ENCODE measurements around the gene NMUR2. TPM values are rescaled to one million over a fixed set of nuclear protein-coding genes. Genes with fewer than 3 reads are reported as not detected.

Gene NMUR2
- total RNA-seq, 1 donor from 2014 or later, result 2.1 TPM

- no peaks in the 10 kb centered on the region for H3K36me3 ChIP-seq
- no peak for TF ChIP-seq CTCF (IDR thresholded peaks at IDR 0.05)
- ATAC-seq (no peak), DNase-seq (no peak)
- no peaks in the 10 kb centered on the region for H3K4me1 ChIP-seq
- H3K9me3 ChIP-seq, result no peaks in the 10 kb centered on the region
- H3K4me3 ChIP-seq, result no peak overlapping the region
- no peak overlapping the region for H3K27ac ChIP-seq
- intact Hi-C loops (cut with DNase I), result no loop called here
- H3K27me3 ChIP-seq, result no peaks in the 10 kb centered on the region
These were observed 2.0 kb downstream of the NMUR2 start for GRCh38 chr5:152403046-152403445.

DNA sequence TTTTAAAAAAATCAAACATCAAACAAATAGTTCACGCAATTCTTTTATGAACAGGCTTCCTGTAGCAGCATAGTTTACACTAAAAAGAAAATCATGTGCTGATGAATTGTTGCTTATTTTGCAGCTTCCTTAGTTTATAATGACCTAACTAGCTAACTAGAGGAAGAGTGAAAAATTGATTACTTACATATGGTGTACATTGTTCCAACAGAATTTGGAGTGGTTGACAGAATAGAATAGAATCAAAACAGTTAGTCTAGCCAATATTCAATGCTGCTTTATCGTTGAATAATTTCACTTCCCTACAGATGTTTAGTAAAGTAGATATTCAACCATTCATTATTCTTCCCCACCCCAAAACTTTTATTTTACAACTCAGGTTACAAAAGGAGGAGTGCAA is 4.2 kb downstream of the NMUR2 start:
- ATAC-seq, result no peak
- Histone ChIP-seq H3K4me1 (no peaks in the 10 kb centered on the region), H3K27ac (no peak overlapping the region), H3K4me3 (no peak overlapping the region), H3K9me3 (no peaks in the 10 kb centered on the region), H3K36me3 (no peaks in the 10 kb centered on the region), H3K27me3 (no peaks in the 10 kb centered on the region)
- no peak for DNase-seq
- no peak for TF ChIP-seq CTCF (IDR thresholded peaks at IDR 0.05)
- intact Hi-C loops (cut with DNase I), result no loop called here

DNA sequence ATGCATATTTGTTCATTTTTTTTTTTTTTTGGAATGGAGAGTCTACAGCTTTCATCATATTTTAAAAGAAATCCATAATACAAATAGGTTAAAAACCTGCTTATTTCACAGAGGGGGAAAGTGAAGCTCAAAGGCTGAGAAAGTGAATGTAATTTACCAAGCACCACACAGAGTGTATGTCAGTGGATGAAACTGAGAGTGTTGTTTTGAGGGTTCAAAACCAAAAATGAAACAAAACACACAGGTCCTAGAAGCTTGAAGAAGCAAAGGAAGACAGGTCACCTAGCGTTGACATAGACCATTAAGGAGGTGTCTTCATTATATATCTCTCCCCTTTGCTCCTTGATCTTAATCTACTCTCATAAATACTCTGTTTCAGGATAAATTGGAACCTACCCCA is 7.5 kb downstream of the NMUR2 start:
- Histone ChIP-seq H3K36me3 (no peaks in the 10 kb centered on the region), H3K27ac (no peak overlapping the region), H3K4me3 (no peak overlapping the region), H3K9me3 (no peaks in the 10 kb centered on the region), H3K4me1 (no peaks in the 10 kb centered on the region), H3K27me3 (no peaks in the 10 kb centered on the region)
- DNase-seq, result no peak
- intact Hi-C loops (cut with DNase I), result no loop called here
- no peak for TF ChIP-seq CTCF (IDR thresholded peaks at IDR 0.05)
- ATAC-seq, result no peak

GRCh38 chr5:152393441-152393840 is 11.6 kb downstream of the NMUR2 start:
- DNase-seq, result no peak
- intact Hi-C loops (cut with DNase I), result no loop called here
- no peak overlapping the region for H3K4me3 ChIP-seq
- H3K36me3 ChIP-seq, result no peaks in the 10 kb centered on the region
- no peaks in the 10 kb centered on the region for H3K9me3 ChIP-seq
- no peak for ATAC-seq
- TF ChIP-seq CTCF (IDR thresholded peaks at IDR 0.05), result no peak
- H3K27me3 ChIP-seq, result no peaks in the 10 kb centered on the region
- no peak overlapping the region for H3K27ac ChIP-seq
- no peaks in the 10 kb centered on the region for H3K4me1 ChIP-seq

DNA sequence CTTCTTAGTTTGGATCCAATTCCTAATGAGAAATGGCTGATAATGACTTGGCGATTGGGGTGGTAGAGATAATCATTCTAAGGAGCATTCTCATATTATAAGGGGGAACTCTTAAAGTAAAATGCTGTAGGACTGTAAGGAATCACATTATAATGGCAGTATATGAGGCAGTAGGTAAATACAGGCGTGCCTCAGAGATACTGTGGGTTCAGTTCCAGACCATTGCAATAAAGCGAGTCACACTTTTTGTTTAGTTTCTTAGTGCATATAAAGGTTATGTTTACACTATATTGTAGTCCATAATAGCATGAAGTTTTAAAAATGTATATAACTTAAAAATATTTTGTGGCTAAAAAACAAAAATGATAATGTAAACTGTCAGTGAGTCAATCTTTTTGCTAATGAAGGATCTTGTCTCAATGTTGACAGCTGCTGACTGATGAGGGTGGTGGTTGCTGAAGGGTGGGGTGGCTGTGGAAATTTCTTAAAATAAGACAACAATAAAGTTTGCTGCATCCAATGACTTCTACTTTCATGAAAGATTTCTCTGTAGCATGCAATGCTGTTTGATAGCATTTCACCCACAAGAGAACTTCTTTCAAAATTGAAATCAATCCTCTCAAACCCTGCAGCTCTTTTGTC is 15.8 kb downstream of the NMUR2 start:
- ATAC-seq (no peak), DNase-seq (no peak)
- no peaks in the 10 kb centered on the region for H3K27me3 ChIP-seq
- intact Hi-C loops (cut with DNase I), result no loop called here
- no peak overlapping the region for H3K4me3 ChIP-seq
- no peaks in the 10 kb centered on the region for H3K4me1 ChIP-seq
- no peaks in the 10 kb centered on the region for H3K36me3 ChIP-seq
- no peak for TF ChIP-seq CTCF (IDR thresholded peaks at IDR 0.05)
- no peaks in the 10 kb centered on the region for H3K9me3 ChIP-seq
- H3K27ac ChIP-seq, result no peak overlapping the region

- no peaks in the 10 kb centered on the region for H3K4me1 ChIP-seq
- no peak overlapping the region for H3K27ac ChIP-seq
- H3K27me3 ChIP-seq, result no peaks in the 10 kb centered on the region
- no peak overlapping the region for H3K4me3 ChIP-seq
- ATAC-seq (no peak), DNase-seq (no peak)
- intact Hi-C loops (cut with DNase I), result no loop called here
- no peaks in the 10 kb centered on the region for H3K9me3 ChIP-seq
- no peak for TF ChIP-seq CTCF (IDR thresholded peaks at IDR 0.05)
- no peaks in the 10 kb centered on the region for H3K36me3 ChIP-seq
These were observed 16.5 kb downstream of the NMUR2 start for GRCh38 chr5:152388610-152389009.

Data from upper lobe of right lung (tissue), 1 donor.